Breast epithelium (tissue), 3 donors: ENCODE data around the gene ARL4D.

Source experiments
- CTCF ChIP-seq, 3 donors: fragments of 450-650 bp; IDR thresholded peaks; one replicate each; pipeline ENCODE4 v1.5.1; 2016 to 2017; ENCODE audit warnings: antibody characterized with exemption in 3 of 3, mild to moderate bottlenecking in 3 of 3, moderate library complexity in 3 of 3
- POLR2A ChIP-seq: fragments of 450-650 bp; IDR thresholded peaks from one replicate; pipeline ENCODE4 v1.6.1; 2016; ENCODE audit warnings: antibody characterized with exemption, mild to moderate bottlenecking, moderate library complexity
- POLR2AphosphoS5 ChIP-seq, 3 donors: sonication (generic); formaldehyde crosslinking; IDR thresholded peaks; one replicate each; pipeline ENCODE4 v1.6.1; 2017; ENCODE audit warnings: antibody characterized with exemption in 3 of 3

- no peak for TF ChIP-seq POLR2A
- TF ChIP-seq CTCF (IDR thresholded peaks at IDR 0.05) = no peak
- TF ChIP-seq POLR2AphosphoS5 (IDR thresholded peaks at IDR 0.05) = no peak
Measured at GRCh38 chr17:43373356-43373755, 25.4 kb upstream of the ARL4D start.
